ENCODE results near the gene POP7.

- TF ChIP-seq CTCF (IDR thresholded peaks at IDR 0.05) = no peak
- no peak for TF ChIP-seq POLR2A (IDR thresholded peaks at IDR 0.05)
Measured at GRCh38 chr7:100683659-100684533, 22.0 kb upstream of the POP7 start.
